HG03378 (cell line): ENCODE results near the gene BCLAF1.

ENCODE experiments used
- ATAC-seq: cut with Tn5 transposase; IDR thresholded peaks from one replicate; pipeline ENCODE4 v1.9.1; 2021; ENCODE audit warnings: mild to moderate bottlenecking, moderate library complexity; ENCODE audit not compliant: unreplicated experiment

BCLAF1 gene

DNA sequence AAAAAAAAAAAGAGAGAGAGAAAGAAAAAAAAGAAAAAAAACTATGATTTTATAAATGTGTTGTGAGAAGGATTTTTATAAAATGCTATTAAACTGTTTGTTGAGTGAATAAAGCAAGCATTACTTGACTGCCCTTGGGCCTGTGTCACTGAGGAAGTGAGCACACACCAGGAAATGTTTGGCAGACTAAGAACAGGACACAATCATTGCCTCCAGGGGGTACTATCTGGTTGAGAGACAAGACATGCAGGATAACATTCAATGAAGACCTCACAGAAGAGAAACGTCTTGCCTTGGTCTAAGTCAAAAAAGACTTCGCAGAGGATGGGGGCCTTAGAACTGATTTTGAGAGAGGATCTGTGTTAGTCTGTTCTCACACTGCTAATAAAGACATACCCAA is 80.2 kb downstream of the BCLAF1 start:
- ATAC-seq = no peak

DNA sequence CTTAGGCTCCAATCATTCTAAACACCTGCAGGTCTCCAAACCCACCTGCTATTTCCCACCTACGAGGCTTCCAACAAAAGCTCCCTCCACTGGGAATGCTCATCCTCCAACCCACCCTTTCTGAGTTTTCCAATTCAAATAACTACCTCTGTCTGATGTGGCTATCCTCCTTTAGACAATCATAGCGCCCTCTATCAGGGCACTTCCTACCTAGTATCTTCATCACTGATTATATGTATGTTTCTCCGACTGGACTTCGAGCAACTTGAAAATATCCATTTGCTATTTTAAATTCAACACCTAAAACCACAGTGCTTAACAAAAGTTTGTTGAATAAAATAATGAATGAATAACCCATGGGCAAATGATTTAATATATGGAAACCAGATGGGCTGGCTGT is 80.9 kb downstream of the BCLAF1 start:
- ATAC-seq = no peak
